ENCODE measurements around the gene NAA80.

NAA80 gene

GRCh38 chr3:50341996-50342650 lies 42.9 kb upstream of the NAA80 start:
- CTCF ChIA-PET = interaction anchor here (0.6 to 1.0 kb wide), 2 partner anchors 18 to 172 kb away, joined by 3 read pairs; no protein-coding TSS in a partner anchor
- H3K27ac ChIP-seq = peak overlapping the region; percentile 98
- no peak for TF ChIP-seq CTCF (conservative IDR thresholded peaks at IDR 0.05; ENCODE audit: low read depth)
- POLR2A ChIA-PET (ENCODE audit: low non-redundant PET) = no interaction called here
- no peak for DNase-seq (ENCODE audit: low spot score)

- CTCF ChIA-PET = interaction anchor here (0.6 to 1.0 kb wide), 2 partner anchors 17 to 171 kb away, joined by 3 read pairs; no protein-coding TSS in a partner anchor
Observed at GRCh38 chr3:50341537-50341936, 42.3 kb upstream of the NAA80 start.

GRCh38 chr3:50340448-50341329 lies 41.5 kb upstream of the NAA80 start, which contains the start of gene RASSF1:
TSS of gene RASSF1 (minus strand) at chr3:50340836. CDS start at chr3:50340805, 31 bp downstream.
- POLR2A ChIA-PET (ENCODE audit: low non-redundant PET) = interaction anchor here (0.6 to 1.1 kb wide), 3 partner anchors 10 to 1045 kb away, joined by 3 read pairs; partner anchors contain the start of genes CYB561D2 and NPRL2
- TF ChIP-seq CTCF (conservative IDR thresholded peaks at IDR 0.05; ENCODE audit: low read depth) = no peak
- H3K27ac ChIP-seq = peak within 1 kb of the TSS; percentile 98
- CTCF ChIA-PET = interaction anchor here (0.6 to 1.0 kb wide), 3 partner anchors 16 to 52 kb away, joined by 3 read pairs; partner anchors contain the start of genes HYAL3 and NAA80
- no peak for DNase-seq (ENCODE audit: low spot score)

More at GRCh38 chr3:50341537-50341936, 42.3 kb upstream of the NAA80 start:
- no peak for TF ChIP-seq CTCF (conservative IDR thresholded peaks at IDR 0.05; ENCODE audit: low read depth)
- POLR2A ChIA-PET (ENCODE audit: low non-redundant PET) = interaction anchor here (0.6 kb wide), 1 partner anchor 1045 kb away, joined by 3 read pairs; no protein-coding TSS in a partner anchor
- H3K27ac ChIP-seq = peak overlapping the region; percentile 98
- no peak for DNase-seq (ENCODE audit: low spot score)

GRCh38 chr3:50340147-50340447 lies 40.9 kb upstream of the NAA80 start:
- ChIA-PET CTCF (interaction anchor here (0.6 to 0.7 kb wide), 2 partner anchors 41 to 51 kb away, joined by 3 read pairs; partner anchors contain the start of genes HYAL3 and NAA80), POLR2A (ENCODE audit: low non-redundant PET) (interaction anchor here (1.1 kb wide), 1 partner anchor 10 kb away, joined by 3 read pairs; the partner anchor contains the start of genes CYB561D2 and NPRL2)
- H3K27ac ChIP-seq = peak overlapping the region; percentile 98
- DNase-seq (ENCODE audit: low spot score) = no peak
- no peak for TF ChIP-seq CTCF (conservative IDR thresholded peaks at IDR 0.05; ENCODE audit: low read depth)

GRCh38 chr3:50339485-50340146 lies 40.4 kb upstream of the NAA80 start:
- ChIA-PET POLR2A (ENCODE audit: low non-redundant PET) (no interaction called here), CTCF (no interaction called here)
- DNase-seq (ENCODE audit: low spot score) = no peak
- TF ChIP-seq CTCF (conservative IDR thresholded peaks at IDR 0.05; ENCODE audit: low read depth) = no peak
- peak overlapping the region; percentile 98 for H3K27ac ChIP-seq

- POLR2A ChIA-PET (ENCODE audit: low non-redundant PET) = no interaction called here
- no peak for TF ChIP-seq CTCF (conservative IDR thresholded peaks at IDR 0.05; ENCODE audit: low read depth)
- DNase-seq (ENCODE audit: low spot score) = no peak
- H3K27ac ChIP-seq = peak overlapping the region; percentile 98
- CTCF ChIA-PET = no interaction called here
Observed at GRCh38 chr3:50338965-50339364, 39.8 kb upstream of the NAA80 start.

Data from RWPE1 (cell line).